Measurements from ENCODE around the gene MRPS5. TPM values are rescaled to one million over a fixed set of nuclear protein-coding genes. Genes with fewer than 3 reads are reported as not detected.

MRPS5 gene
- total RNA-seq, 2 experiments from 2014 or later, result 89.6 to 90.2 TPM

GRCh38 chr2:95159690-95160449, 38.3 kb upstream of the MRPS5 start, which contains the start of gene ZNF514:
TSS of gene ZNF514 (minus strand) at chr2:95159848. CDS start at chr2:95153253, 6,595 bp downstream.
- DNase-seq (ENCODE audit: low spot score), result peak; percentile 68
- CTCF ChIA-PET (ENCODE audit: unreplicated experiment), result no interaction called here
- Histone ChIP-seq H3K4me2 (ENCODE audit: low read length) (peak within 1 kb of the TSS; percentile 79), H3K4me1 (ENCODE audit: insufficient read depth, low read length, poor library complexity, severe bottlenecking) (peaks cover 14% of the 10 kb centered on the region), H3K9me3 (ENCODE audit: low read length) (no peaks in the 10 kb centered on the region), H2AFZ (ENCODE audit: low read length) (peak within 1 kb of the TSS; percentile 71; the same call in 1 of the 2 replicates), H3K36me3 (ENCODE audit: insufficient read depth, low read length) (no peaks in the 10 kb centered on the region), H3K27ac (ENCODE audit: low read depth, low read length, poor library complexity, severe bottlenecking) (no peak within 1 kb of the TSS), H3K4me3 (ENCODE audit: low read depth, low read length, poor library complexity, severe bottlenecking) (peak within 1 kb of the TSS; percentile 68), H3K9me2 (ENCODE audit: insufficient read depth, low read length) (no peaks in the 10 kb centered on the region), H4K20me1 (ENCODE audit: insufficient read depth, low read length) (no peaks in the 10 kb centered on the region), H3K79me2 (ENCODE audit: insufficient read depth, low read depth, low read length) (peaks cover 9% of the 10 kb centered on the region; the same call in 1 of the 2 replicates)
- TF ChIP-seq CTCF (conservative IDR thresholded peaks at IDR 0.05; ENCODE audit: low read length), result no peak
- no peak for TF ChIP-seq EZH2phosphoT487 (IDR thresholded peaks at IDR 0.05; ENCODE audit: borderline replicate concordance, low read depth, low read length)
- intact Hi-C loops (cut with micrococcal nuclease; ENCODE audit: unreplicated experiment), result no loop called here
- no TSS peak for BruUV-seq (replicated peaks)
- POLR2A ChIA-PET, result interaction anchor here (0.9 to 2.4 kb wide), 2 partner anchors 8 to 38 kb away, joined by 6 to 16 read pairs; partner anchors contain the start of gene MRPS5

- Histone ChIP-seq H2AFZ (ENCODE audit: low read length) (peak overlapping the region; percentile 61; the same call in 1 of the 2 replicates), H3K4me1 (ENCODE audit: insufficient read depth, low read length, poor library complexity, severe bottlenecking) (peaks cover 8% of the 10 kb centered on the region), H3K79me2 (ENCODE audit: insufficient read depth, low read depth, low read length) (peaks cover 1% of the 10 kb centered on the region; the same call in 1 of the 2 replicates), H3K4me3 (ENCODE audit: low read depth, low read length, poor library complexity, severe bottlenecking) (peak overlapping the region; percentile 68), H3K36me3 (ENCODE audit: insufficient read depth, low read length) (no peaks in the 10 kb centered on the region), H3K27ac (ENCODE audit: low read depth, low read length, poor library complexity, severe bottlenecking) (no peak overlapping the region), H4K20me1 (ENCODE audit: insufficient read depth, low read length) (no peaks in the 10 kb centered on the region), H3K9me3 (ENCODE audit: low read length) (no peaks in the 10 kb centered on the region), H3K9me2 (ENCODE audit: insufficient read depth, low read length) (no peaks in the 10 kb centered on the region), H3K4me2 (ENCODE audit: low read length) (peak overlapping the region; percentile 79)
- intact Hi-C loops (cut with micrococcal nuclease; ENCODE audit: unreplicated experiment), result no loop called here
- CTCF ChIA-PET (ENCODE audit: unreplicated experiment), result no interaction called here
- BruUV-seq (replicated peaks), result no TSS peak
- DNase-seq (ENCODE audit: low spot score), result peak; percentile 8
- no peak for TF ChIP-seq EZH2phosphoT487 (IDR thresholded peaks at IDR 0.05; ENCODE audit: borderline replicate concordance, low read depth, low read length)
- no peak for TF ChIP-seq CTCF (conservative IDR thresholded peaks at IDR 0.05; ENCODE audit: low read length)
- POLR2A ChIA-PET, result interaction anchor here (0.9 to 2.4 kb wide), 2 partner anchors 9 to 37 kb away, joined by 6 to 16 read pairs; partner anchors contain the start of gene MRPS5
Measured at GRCh38 chr2:95158891-95159619, 37.4 kb upstream of the MRPS5 start.

Data from OCI-LY7 (cell line).